GM21717 (cell line): ENCODE results near the gene ARL15.

Source experiments
- ATAC-seq: cut with Tn5 transposase; IDR thresholded peaks from one replicate; pipeline ENCODE4 v1.9.1; 2021; ENCODE audit warnings: mild to moderate bottlenecking, moderate library complexity; ENCODE audit not compliant: unreplicated experiment

The ARL15 gene

GRCh38 chr5:53948598-53948997 is 361.8 kb downstream of the ARL15 start:
- ATAC-seq, result no peak

GRCh38 chr5:53946405-53947100 is 363.8 kb downstream of the ARL15 start:
- no peak for ATAC-seq

- no peak for ATAC-seq
These were observed 365.4 kb downstream of the ARL15 start for GRCh38 chr5:53944981-53945380.

- ATAC-seq, result no peak
These were observed 366.4 kb downstream of the ARL15 start for GRCh38 chr5:53943938-53944337.

GRCh38 chr5:53942724-53943123 is 367.6 kb downstream of the ARL15 start:
- no peak for ATAC-seq

- no peak for ATAC-seq
These were observed 369.5 kb downstream of the ARL15 start for GRCh38 chr5:53940921-53941320.

- ATAC-seq, result no peak
These were observed 372.9 kb downstream of the ARL15 start for GRCh38 chr5:53937467-53937866.

GRCh38 chr5:53936481-53937352 is 373.7 kb downstream of the ARL15 start:
- ATAC-seq, result no peak

- ATAC-seq, result no peak
These were observed 376.1 kb downstream of the ARL15 start for GRCh38 chr5:53934151-53934820.

GRCh38 chr5:53932351-53932750 is 378.0 kb downstream of the ARL15 start:
- ATAC-seq, result no peak

GRCh38 chr5:53930457-53930856 is 379.9 kb downstream of the ARL15 start:
- no peak for ATAC-seq

GRCh38 chr5:53929570-53929969 is 380.8 kb downstream of the ARL15 start:
- no peak for ATAC-seq

- no peak for ATAC-seq
These were observed 381.2 kb downstream of the ARL15 start for GRCh38 chr5:53929152-53929551.

- no peak for ATAC-seq
These were observed 381.7 kb downstream of the ARL15 start for GRCh38 chr5:53928641-53929040.

- no peak for ATAC-seq
These were observed 382.6 kb downstream of the ARL15 start for GRCh38 chr5:53927668-53928247.

GRCh38 chr5:53926026-53926425 is 384.3 kb downstream of the ARL15 start:
- no peak for ATAC-seq

- no peak for ATAC-seq
These were observed 386.0 kb downstream of the ARL15 start for GRCh38 chr5:53924392-53924791.

- no peak for ATAC-seq
These were observed 386.4 kb downstream of the ARL15 start for GRCh38 chr5:53923961-53924360.

GRCh38 chr5:53922508-53923498 is 387.6 kb downstream of the ARL15 start:
- ATAC-seq, result peak; percentile 68

GRCh38 chr5:53917826-53918225 is 392.5 kb downstream of the ARL15 start:
- no peak for ATAC-seq
